IMR-90 (cell line): ENCODE results near the gene TRIM25. TPM values are rescaled to one million over a fixed set of nuclear protein-coding genes. Genes with fewer than 3 reads are reported as not detected.
A peak's percentile ranks its signal among the peaks of the same experiment; 100 is the strongest.

ENCODE experiments used
- ATAC-seq: fragments of 200-7000 bp; cut with Tn5 transposase; 2 replicates; pipeline ENCODE4 v1.9.1; 2020; ENCODE audit warnings: low read depth, mild to moderate bottlenecking, moderate library complexity
- BruUV-seq: library from RNA; stranded (reverse); fragments of 400-500 nt; replicated peaks from 2 replicates; lab custom pipeline; 2021; lab: Mats Ljungman, UMichigan
- CTCF ChIA-PET: fragments of 300-600 bp; formaldehyde crosslinking; extraction: SDS; loops from one replicate; lab custom pipeline; 2021; ENCODE audit warnings: antibody characterized with exemption; lab: Yijun Ruan, JAX
- POLR2A ChIA-PET: fragments of 300-600 bp; sonication (Branson Sonifier 250); formaldehyde crosslinking; loops from one replicate; lab custom pipeline; 2022; ENCODE audit warnings: antibody characterized with exemption; ENCODE audit not compliant: unreplicated experiment; lab: Charles Lee
- DNase-seq: peaks from one replicate; pipeline ENCODE4 v3.0.0; 2013
- H2AFZ ChIP-seq: replicated peaks from 2 replicates; pipeline ENCODE3; 2013; ENCODE audit warnings: low read length, mild to moderate bottlenecking; ENCODE audit not compliant: poor library complexity
- H2AK5ac ChIP-seq: 2 replicates; pipeline ENCODE4 v1.6.1; 2013; ENCODE audit warnings: low read depth, low read length, inconsistent platforms
- H2AK9ac ChIP-seq: replicated peaks from 2 replicates; pipeline ENCODE3; 2013; ENCODE audit warnings: mild to moderate bottlenecking, low read depth, low read length, moderate library complexity; ENCODE audit not compliant: poor library complexity
- H2BK120ac ChIP-seq: 2 replicates; pipeline ENCODE4 v1.6.1; 2013; ENCODE audit warnings: low read depth, low read length, inconsistent platforms
- H2BK15ac ChIP-seq: 3 replicates; pipeline ENCODE4 v1.6.1; 2013; ENCODE audit warnings: low read depth, low read length, inconsistent platforms
- H2BK20ac ChIP-seq: 2 replicates; pipeline ENCODE4 v1.6.1; 2013; ENCODE audit warnings: low read depth, mild to moderate bottlenecking, inconsistent platforms, low read length, moderate library complexity
- H2BK5ac ChIP-seq: 2 replicates; pipeline ENCODE4 v1.6.1; 2013; ENCODE audit warnings: mild to moderate bottlenecking, low read depth, low read length, inconsistent platforms; ENCODE audit not compliant: poor library complexity, severe bottlenecking
- H3K14ac ChIP-seq: replicated peaks from 2 replicates; pipeline ENCODE4 v1.6.1; 2013; ENCODE audit warnings: low read depth, low read length, inconsistent platforms
- H3K18ac ChIP-seq: 2 replicates; pipeline ENCODE4 v1.6.1; 2013; ENCODE audit warnings: low read depth, low read length, control low read depth
- H3K23ac ChIP-seq: 2 replicates; pipeline ENCODE4 v1.6.1; 2013; ENCODE audit warnings: low read depth, low read length, inconsistent platforms
- H3K27ac ChIP-seq: 2 replicates; pipeline ENCODE4 v1.5.1; 2013; ENCODE audit warnings: mild to moderate bottlenecking, control low read depth, low read length; ENCODE audit not compliant: insufficient read depth
- H3K27me3 ChIP-seq: 2 replicates; pipeline ENCODE4 v1.6.1; 2013; ENCODE audit warnings: low read length; ENCODE audit not compliant: control insufficient read depth, insufficient read depth
- H3K36me3 ChIP-seq: 2 replicates; pipeline ENCODE4 v1.6.1; 2013; ENCODE audit warnings: low read length, mixed read lengths; ENCODE audit not compliant: control insufficient read depth, insufficient read depth
- H3K4ac ChIP-seq: 2 replicates; pipeline ENCODE4 v1.6.1; 2013; ENCODE audit warnings: low read depth, low read length, inconsistent platforms
- H3K4me1 ChIP-seq: 2 replicates; pipeline ENCODE4 v1.6.1; 2013; ENCODE audit warnings: low read length, mixed read lengths; ENCODE audit not compliant: control insufficient read depth, insufficient read depth
- H3K4me2 ChIP-seq: 2 replicates; pipeline ENCODE4 v1.6.1; 2013; ENCODE audit warnings: low read depth, mild to moderate bottlenecking, control low read depth, low read length, moderate library complexity
- H3K4me3 ChIP-seq: 2 replicates; pipeline ENCODE4 v1.5.1; 2013; ENCODE audit warnings: low read depth, mild to moderate bottlenecking, control low read depth, low read length, moderate library complexity; ENCODE audit not compliant: insufficient read depth
- H3K56ac ChIP-seq: 2 replicates; pipeline ENCODE4 v1.6.1; 2013; ENCODE audit warnings: low read length, inconsistent platforms; ENCODE audit not compliant: insufficient read depth; ENCODE audit errors: extremely low read depth
- H3K79me1 ChIP-seq, 2 experiments: 2 replicates each; pipeline ENCODE4 v1.6.1; 2013; ENCODE audit warnings: low read length in 2 of 2, inconsistent platforms in 1 of 2, low read depth in 1 of 2
- H3K9ac ChIP-seq: 2 replicates; pipeline ENCODE4 v1.6.1; 2013; ENCODE audit warnings: low read depth, low read length, control low read depth
- H3K9me1 ChIP-seq: 2 replicates; pipeline ENCODE4 v1.6.1; 2013; ENCODE audit warnings: low read length, inconsistent platforms; ENCODE audit not compliant: insufficient read depth
- H3K9me3 ChIP-seq: 2 replicates; pipeline ENCODE4 v1.6.1; 2013; ENCODE audit warnings: low read length; ENCODE audit not compliant: control insufficient read depth, insufficient read depth
- H4K20me1 ChIP-seq: 2 replicates; pipeline ENCODE4 v1.6.1; 2013; ENCODE audit warnings: low read length, inconsistent platforms; ENCODE audit not compliant: insufficient read depth
- H4K5ac ChIP-seq: 2 replicates; pipeline ENCODE4 v1.6.1; 2013; ENCODE audit warnings: mild to moderate bottlenecking, low read depth, low read length, control low read depth
- H4K8ac ChIP-seq, 2 experiments: 2 replicates each; pipeline ENCODE4 v1.6.1; 2013; ENCODE audit warnings: low read depth in 2 of 2, low read length in 2 of 2, control low read depth in 1 of 2, inconsistent platforms in 1 of 2
- H4K91ac ChIP-seq: 2 replicates; pipeline ENCODE4 v1.6.1; 2013; ENCODE audit warnings: low read depth, low read length, inconsistent platforms; ENCODE audit not compliant: insufficient read depth
- CEBPB ChIP-seq: IDR thresholded peaks from 2 replicates; pipeline ENCODE4 v1.6.1; 2012; ENCODE audit warnings: low read depth, low read length, improper control_type of control experiment
- CHD1 ChIP-seq: IDR thresholded peaks from 2 replicates; pipeline ENCODE4 v1.6.1; 2012; ENCODE audit warnings: low read depth, low read length, improper control_type of control experiment
- MAFK ChIP-seq: IDR thresholded peaks from 2 replicates; pipeline ENCODE4 v1.6.1; 2012; ENCODE audit warnings: low read depth, low read length, improper control_type of control experiment
- MXI1 ChIP-seq: IDR thresholded peaks from 2 replicates; pipeline ENCODE4 v1.6.1; 2012; ENCODE audit warnings: low read depth, mild to moderate bottlenecking, low read length, moderate library complexity, borderline replicate concordance
- WGBS, 2 experiments: methylation state at CpG; one replicate each; pipeline versions ENCODE4 v1.1.5 to v1.1.7; 2013; ENCODE audit warnings: missing lambda C conversion rate in 2 of 2; ENCODE audit not compliant: insufficient read length in 1 of 2; ENCODE audit errors: extremely low coverage in 2 of 2; 5-methylcytosine and 5-hydroxymethylcytosine counted together
- dilution Hi-C: fragments of 300-500 bp; cut with HindIII; formaldehyde crosslinking; loops from one replicate; pipeline ENCODE4 v1.14.3; 2018; ENCODE audit warnings: low sequenced_read_pairs; ENCODE audit not compliant: unreplicated experiment
- in situ Hi-C: fragments of 300-500 bp; cut with MboI; formaldehyde crosslinking; loops from 3 replicates; pipeline ENCODE4 v1.14.3; 2019; ENCODE audit warnings: low sequenced_read_pairs, inconsistent platforms, mixed read lengths
- intact Hi-C: fragments of 100-400 bp; cut with micrococcal nuclease; formaldehyde crosslinking; loops from 2 replicates; pipeline ENCODE4 v1.10.0; 2022
- polyA plus RNA-seq, 3 experiments: library from polyadenylated mRNA; depleted of rRNA; stranded (reverse); fragments of >200 nt; gene quantifications; 2 replicates each; pipeline ENCODE4 v1.2.3, GENCODE V29; 2012; ENCODE audit warnings: low replicate concordance in 1 of 3
- total RNA-seq: library from RNA; depleted of rRNA; stranded (reverse); fragments of >200 nt; gene quantifications from 2 replicates; pipeline ENCODE4 v1.2.3, GENCODE V29; 2012

TRIM25 gene
- total and polyA plus RNA-seq, 2 of the 4 experiments (the other 2 are of a cell fraction) = 25.5 to 27.5 TPM

DNA sequence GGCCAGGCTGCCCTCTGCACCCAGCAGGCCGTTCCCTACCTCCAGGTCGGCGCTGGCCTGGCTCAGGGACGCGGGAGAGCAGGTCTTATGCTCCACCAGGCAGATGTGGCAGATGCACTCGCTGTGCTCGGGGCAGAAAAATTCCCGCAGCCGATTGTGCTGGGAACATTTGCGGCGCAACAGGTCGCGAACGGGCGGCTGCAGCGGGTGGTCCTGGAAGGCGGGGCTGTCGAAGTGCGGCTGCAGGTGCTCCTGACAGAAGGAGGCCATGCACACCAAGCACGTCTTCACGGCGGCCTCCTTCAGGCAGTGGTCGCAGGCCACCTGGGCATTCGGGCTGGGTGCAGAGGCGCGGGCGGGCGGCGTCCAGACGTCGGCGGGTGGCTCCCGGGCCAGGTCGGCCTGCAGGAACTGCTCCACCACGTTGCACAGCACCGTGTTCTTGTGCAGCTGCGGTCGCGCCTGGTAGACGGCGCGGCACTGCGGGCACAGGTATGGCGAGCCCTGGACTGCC lies 439 bp downstream of the TRIM25 start:
- in situ Hi-C loops = no loop called here
- TSS peak; percentile 74 for BruUV-seq
- Histone ChIP-seq H3K56ac (peak overlapping the region; percentile 94), H4K91ac (peak overlapping the region; percentile 95), H3K18ac (peak overlapping the region; percentile 58), H3K9me1 (peaks cover 23% of the 10 kb centered on the region), H3K36me3 (peaks cover 2% of the 10 kb centered on the region), H4K20me1 (peaks cover 37% of the 10 kb centered on the region), H2AK5ac (peak overlapping the region; percentile 90), H3K23ac (peak overlapping the region; percentile 96), H3K9me3 (no peaks in the 10 kb centered on the region), H2AK9ac (peak overlapping the region; percentile 93), H3K27ac (peak overlapping the region; percentile 93), H3K27me3 (no peaks in the 10 kb centered on the region), H3K9ac (peak overlapping the region; percentile 95), H2BK15ac (0 out of 3 replicates have a peak overlapping the region, but pooled peaks have one; percentile 84), H2BK20ac (peak overlapping the region; percentile 76; the same call in 1 of the 2 replicates), H3K4ac (peak overlapping the region; percentile 95), H2BK5ac (peak overlapping the region; percentile 93), H4K8ac (peak overlapping the region; percentile 37 to 97; a peak in 3 of 4 replicates), H3K4me2 (peak overlapping the region; percentile 68), H2BK120ac (peak overlapping the region; percentile 96), H3K4me1 (peaks cover 17% of the 10 kb centered on the region), H4K5ac (peak overlapping the region; percentile 53), H3K4me3 (peak overlapping the region; percentile 92), H2AFZ (peak overlapping the region; percentile 98), H3K14ac (peak overlapping the region; percentile 98), H3K79me1 (peaks cover 32 to 59% of the 10 kb centered on the region in 2 experiments)
- ChIA-PET POLR2A (interaction anchor here (0.6 to 1.0 kb wide), 4 partner anchors 73 to 518 kb away, joined by 3 to 6 read pairs (median 5); no protein-coding TSS in a partner anchor), CTCF (interaction anchor here (0.9 kb wide), 1 partner anchor 27 kb away, joined by 3 read pairs; no protein-coding TSS in a partner anchor)
- dilution Hi-C loops = no loop called here
- ATAC-seq = peak; percentile 10
- intact Hi-C loops = no loop called here
- no peak for DNase-seq
- TF ChIP-seq CHD1 (no peak), MAFK (no peak), MXI1 (0 out of 2 replicates have a peak, but pooled peaks have one; percentile 42), CEBPB (no peak)
- WGBS, 2 experiments = 1% methylated on average over 28 of the region's 44 CpGs; no CpG with 5 or more reads in 1 of the 2 experiments
